ENCODE results near the gene BRD2. TPM values are rescaled to one million over a fixed set of nuclear protein-coding genes. Genes with fewer than 3 reads are reported as not detected.

Gene BRD2
- total and polyA plus RNA-seq, 2 of the 4 experiments (the other 2 are of a cell fraction) = 99.5 to 144 TPM

DNA sequence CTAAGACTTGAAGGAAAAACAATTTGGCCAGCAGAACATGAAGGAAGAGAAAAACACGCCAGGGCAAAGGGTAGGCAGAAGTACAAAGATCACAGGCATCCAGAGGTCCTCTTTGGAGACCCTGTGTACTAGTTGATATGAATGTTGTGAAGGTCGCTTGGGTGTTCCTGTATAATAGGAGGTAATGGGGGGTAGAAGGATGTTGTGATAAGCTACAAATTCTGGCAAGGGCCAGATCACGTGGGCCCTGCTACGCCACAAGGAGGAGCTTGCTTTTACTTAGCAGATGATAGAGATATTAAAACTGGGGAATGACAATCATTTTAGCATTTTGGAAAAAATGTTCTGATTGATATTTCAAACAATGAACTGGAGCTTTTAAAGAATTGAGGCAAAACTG is 14.6 kb upstream of the BRD2 start:
- H3K9ac ChIP-seq (ENCODE audit: low read depth, low read length) = no peak overlapping the region
- H2BK20ac ChIP-seq (ENCODE audit: low read depth, low read length) = no peak overlapping the region
- no peak overlapping the region for H3K4me2 ChIP-seq (ENCODE audit: low read depth, low read length)
- no peak overlapping the region for H3K18ac ChIP-seq (ENCODE audit: low read depth, low read length)
- H4K20me1 ChIP-seq (ENCODE audit: insufficient read depth, low read length) = no peaks in the 10 kb centered on the region
- WGBS, 2 experiments (ENCODE audit: extremely low coverage in 2 of 2, insufficient read length in 1 of 2) = 83% methylated on average over 2 of the region's 4 CpGs; no CpG with 5 or more reads in 1 of the 2 experiments
- no peak overlapping the region for H3K56ac ChIP-seq (ENCODE audit: extremely low read depth, insufficient read depth, low read length)
- no peak overlapping the region for H3K14ac ChIP-seq (replicated peaks; ENCODE audit: low read depth, low read length)
- no peak overlapping the region for H4K5ac ChIP-seq (ENCODE audit: low read depth, low read length)
- ATAC-seq (ENCODE audit: low read depth) (no peak), DNase-seq (no peak)
- in situ Hi-C loops (cut with MboI; ENCODE audit: low sequenced_read_pairs) = loop anchor here (25.0 kb wide), 1 partner anchor 766 kb away; the partner anchor contains the start of genes AGER, AGPAT1, GPSM3 and PBX2
- no TSS peak for BruUV-seq (replicated peaks)
- H3K23ac ChIP-seq (ENCODE audit: low read depth, low read length) = no peak overlapping the region
- POLR2A ChIA-PET (ENCODE audit: unreplicated experiment) = interaction anchor here (2.6 kb wide), 1 partner anchor 18 kb away, joined by 15 read pairs; no protein-coding TSS in a partner anchor
- CTCF ChIA-PET = interaction anchor here (0.6 to 2.6 kb wide), 14 partner anchors 9 to 287 kb away, joined by 3 to 22 read pairs (median 4); partner anchors contain the start of genes BRD2 and HLA-DMB
- H2AFZ ChIP-seq (replicated peaks; ENCODE audit: low read length, poor library complexity) = no peak overlapping the region
- H2BK120ac ChIP-seq (ENCODE audit: low read depth, low read length) = no peak overlapping the region
- H3K27ac ChIP-seq (ENCODE audit: insufficient read depth, low read length) = no peak overlapping the region
- H2AK9ac ChIP-seq (replicated peaks; ENCODE audit: low read depth, low read length, poor library complexity) = no peak overlapping the region
- dilution Hi-C loops (cut with HindIII; ENCODE audit: low sequenced_read_pairs, unreplicated experiment) = no loop called here
- peaks cover 3% of the 10 kb centered on the region; the same call in 1 of the 2 replicates for H3K4me1 ChIP-seq (ENCODE audit: control insufficient read depth, insufficient read depth, low read length)
- H3K27me3 ChIP-seq (ENCODE audit: control insufficient read depth, insufficient read depth, low read length) = no peaks in the 10 kb centered on the region
- intact Hi-C loops (cut with micrococcal nuclease) = loop anchor here (1.0 kb wide), 5 partner anchors 16 to 115 kb away; partner anchors contain the start of gene TAP2
- H3K4me3 ChIP-seq (ENCODE audit: insufficient read depth, low read depth, low read length) = no peak overlapping the region
- H3K36me3 ChIP-seq (ENCODE audit: control insufficient read depth, insufficient read depth, low read length) = no peaks in the 10 kb centered on the region
- H3K4ac ChIP-seq (ENCODE audit: low read depth, low read length) = no peak overlapping the region
- H2AK5ac ChIP-seq (ENCODE audit: low read depth, low read length) = no peak overlapping the region
- TF ChIP-seq SMC3 (IDR thresholded peaks at IDR 0.05; ENCODE audit: low read depth, low read length) (no peak), MAZ (IDR thresholded peaks at IDR 0.05; ENCODE audit: borderline replicate concordance, low read depth, low read length) (no peak), CTCF (conservative IDR thresholded peaks at IDR 0.05; ENCODE audit: low read depth, low read length) (no peak), RCOR1 (IDR thresholded peaks at IDR 0.05; ENCODE audit: insufficient replicate concordance, low read length) (no peak), ELK1 (IDR thresholded peaks at IDR 0.05; ENCODE audit: borderline replicate concordance, low read depth, low read length) (no peak), CHD1 (IDR thresholded peaks at IDR 0.05; ENCODE audit: low read depth, low read length) (no peak), BHLHE40 (IDR thresholded peaks at IDR 0.05; ENCODE audit: low read depth, low read length) (no peak), NFE2L2 (IDR thresholded peaks at IDR 0.05; ENCODE audit: low read depth, low read length) (no peak)
- TF ChIP-seq, protein P1, sequence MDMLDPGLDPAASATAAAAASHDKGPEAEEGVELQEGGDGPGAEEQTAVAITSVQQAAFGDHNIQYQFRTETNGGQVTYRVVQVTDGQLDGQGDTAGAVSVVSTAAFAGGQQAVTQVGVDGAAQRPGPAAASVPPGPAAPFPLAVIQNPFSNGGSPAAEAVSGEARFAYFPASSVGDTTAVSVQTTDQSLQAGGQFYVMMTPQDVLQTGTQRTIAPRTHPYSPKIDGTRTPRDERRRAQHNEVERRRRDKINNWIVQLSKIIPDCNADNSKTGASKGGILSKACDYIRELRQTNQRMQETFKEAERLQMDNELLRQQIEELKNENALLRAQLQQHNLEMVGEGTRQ (IDR thresholded peaks at IDR 0.05; ENCODE audit: low read depth, low read length) = no peak
- no peak overlapping the region for H2BK15ac ChIP-seq (ENCODE audit: low read depth, low read length)
- no peak overlapping the region for H4K8ac ChIP-seq (ENCODE audit: low read depth in 2 of 2, low read length in 2 of 2)
- no peak overlapping the region for H4K91ac ChIP-seq (ENCODE audit: insufficient read depth, low read depth, low read length)
- H3K79me1 ChIP-seq (ENCODE audit: low read depth in 1 of 2, low read length in 2 of 2) = 0 out of 4 replicates have a peak, but pooled peaks cover 0 to 3% of the 10 kb centered on the region in 2 experiments
- no peak overlapping the region for H2BK5ac ChIP-seq (ENCODE audit: low read depth, low read length, poor library complexity, severe bottlenecking)
- no peaks in the 10 kb centered on the region for H3K9me3 ChIP-seq (ENCODE audit: control insufficient read depth, insufficient read depth, low read length)
- peaks cover 4% of the 10 kb centered on the region; the same call in 1 of the 2 replicates for H3K9me1 ChIP-seq (ENCODE audit: insufficient read depth, low read length)
